Transverse colon (tissue), 4 donors: ENCODE measurements around the gene JPH2. TPM values are rescaled to one million over a fixed set of nuclear protein-coding genes. Genes with fewer than 3 reads are reported as not detected.

Source experiments
- DNase-seq: peaks from one replicate; pipeline ENCODE4 v3.0.0-alpha.2; 2019
- H3K27ac ChIP-seq, 4 donors: fragments of 200-600 bp; sonication (generic); 2 replicates each; pipeline ENCODE4 v1.5.1; 2016 to 2018; ENCODE audit warnings: inconsistent platforms in 4 of 4
- H3K27me3 ChIP-seq: fragments of 200-600 bp; sonication (generic); 2 replicates; pipeline ENCODE4 v1.5.1; 2017; ENCODE audit warnings: inconsistent platforms
- H3K36me3 ChIP-seq, 4 donors: fragments of 200-600 bp; sonication (generic); 2 replicates each; pipeline ENCODE4 v1.5.1; 2017 to 2019; ENCODE audit warnings: inconsistent platforms in 4 of 4
- H3K4me1 ChIP-seq, 4 donors: fragments of 200-600 bp; sonication (generic); 2 replicates each; pipeline ENCODE4 v1.5.1; 2017 to 2020; ENCODE audit warnings: inconsistent platforms in 4 of 4
- H3K4me3 ChIP-seq, 4 donors: fragments of 200-600 bp; sonication (generic); 1 replicate in 1 of 4; 2 replicates in 3 of 4; pipeline versions ENCODE4 v1.5.1 to v1.6.1; 2017 to 2019; ENCODE audit warnings: inconsistent platforms in 4 of 4
- H3K9me3 ChIP-seq, 2 donors: fragments of 200-600 bp; sonication (generic); 2 replicates each; pipeline ENCODE4 v1.5.1; 2017 to 2019; ENCODE audit warnings: inconsistent platforms in 2 of 2
- EP300 ChIP-seq: sonication (generic); formaldehyde crosslinking; IDR thresholded peaks from one replicate; pipeline ENCODE4 v1.6.1; 2017; ENCODE audit warnings: antibody characterized with exemption, low read depth
- POLR2A ChIP-seq: fragments of 450-650 bp; IDR thresholded peaks from one replicate; pipeline ENCODE4 v1.6.1; 2016; ENCODE audit warnings: antibody characterized with exemption, mild to moderate bottlenecking, moderate library complexity
- POLR2AphosphoS5 ChIP-seq, 3 donors: sonication (generic); formaldehyde crosslinking; IDR thresholded peaks; one replicate each; pipeline ENCODE4 v1.6.1; 2016; ENCODE audit warnings: antibody characterized with exemption in 3 of 3
- WGBS, 2 donors: methylation state at CpG; one replicate each; pipeline ENCODE4 v1.1.5; 2018; ENCODE audit warnings: low coverage in 1 of 2; 5-methylcytosine and 5-hydroxymethylcytosine counted together
- in situ Hi-C, 4 donors: fragments of 200-750 bp; cut with MboI; loops; one replicate each; pipeline versions ENCODE4 v1.15.0 to v1.15.1; 2017; ENCODE audit warnings: low sequenced_read_pairs in 3 of 4, low pct_ligation_motif_present in 1 of 4, low pct_unique_long_range_greater_than_20kb in 1 of 4
- intact Hi-C: fragments of 100-400 bp; cut with DNase I; formaldehyde crosslinking; loops from one replicate; pipeline ENCODE4 v1.15.1; 2023; ENCODE audit warnings: low total_unique reads
- total RNA-seq, 4 donors: library from RNA; depleted of rRNA; stranded (reverse); fragments of >200 nt; gene quantifications; one replicate each; pipeline ENCODE4 v1.1.0, GENCODE V29; 2016
- TF ChIP-seq, protein P1 (sequence below), 5 experiments: fragments of 200-600 bp in 3 of 5; fragments of 450-650 bp in 2 of 5; sonication (generic) in 3 of 5; IDR thresholded peaks; 1 replicate in 2 of 5; 2 replicates in 3 of 5; pipeline ENCODE4 v1.5.1; 2016 to 2017; ENCODE audit warnings: antibody characterized with exemption in 5 of 5, inconsistent platforms in 3 of 5, mild to moderate bottlenecking in 2 of 5, moderate library complexity in 1 of 5

JPH2 gene
- total RNA-seq, 4 donors from 2014 or later: 9.8 to 216 (median 18.3) TPM

DNA sequence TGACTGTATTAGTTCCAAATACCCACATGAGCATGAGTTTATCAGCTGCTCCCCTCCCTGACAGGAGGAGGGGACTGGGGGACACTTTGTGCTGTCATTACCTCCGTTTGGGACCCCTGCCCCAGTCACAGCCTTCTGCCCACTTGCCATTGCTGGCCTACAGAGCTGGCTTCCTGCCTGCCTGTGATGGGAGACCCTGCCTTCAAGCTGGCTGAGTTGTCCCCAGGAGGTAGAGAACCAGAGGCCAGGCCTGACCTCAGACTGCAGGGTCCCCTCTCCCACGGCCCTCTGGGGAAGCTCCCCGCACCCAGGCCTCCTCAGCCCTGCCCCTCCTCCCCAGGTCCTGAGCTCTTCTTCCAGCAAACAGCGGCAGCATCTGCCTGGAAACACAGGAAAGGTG, 105.5 kb downstream of the JPH2 start:
- intact Hi-C loops (no loop called here), in situ Hi-C loops (loop anchor here (5.0 to 25.0 kb wide), 7 partner anchors 329 to 644 kb away; partner anchors contain the start of gene SRSF6 (in 1 of the 4))
- WGBS, 2 donors: 69% methylated on average over 4 of the region's 4 CpGs; no CpG with 5 or more reads in 1 of the 2 donors
- TF ChIP-seq POLR2AphosphoS5 (IDR thresholded peaks at IDR 0.05): no peak
- TF ChIP-seq, protein P1, sequence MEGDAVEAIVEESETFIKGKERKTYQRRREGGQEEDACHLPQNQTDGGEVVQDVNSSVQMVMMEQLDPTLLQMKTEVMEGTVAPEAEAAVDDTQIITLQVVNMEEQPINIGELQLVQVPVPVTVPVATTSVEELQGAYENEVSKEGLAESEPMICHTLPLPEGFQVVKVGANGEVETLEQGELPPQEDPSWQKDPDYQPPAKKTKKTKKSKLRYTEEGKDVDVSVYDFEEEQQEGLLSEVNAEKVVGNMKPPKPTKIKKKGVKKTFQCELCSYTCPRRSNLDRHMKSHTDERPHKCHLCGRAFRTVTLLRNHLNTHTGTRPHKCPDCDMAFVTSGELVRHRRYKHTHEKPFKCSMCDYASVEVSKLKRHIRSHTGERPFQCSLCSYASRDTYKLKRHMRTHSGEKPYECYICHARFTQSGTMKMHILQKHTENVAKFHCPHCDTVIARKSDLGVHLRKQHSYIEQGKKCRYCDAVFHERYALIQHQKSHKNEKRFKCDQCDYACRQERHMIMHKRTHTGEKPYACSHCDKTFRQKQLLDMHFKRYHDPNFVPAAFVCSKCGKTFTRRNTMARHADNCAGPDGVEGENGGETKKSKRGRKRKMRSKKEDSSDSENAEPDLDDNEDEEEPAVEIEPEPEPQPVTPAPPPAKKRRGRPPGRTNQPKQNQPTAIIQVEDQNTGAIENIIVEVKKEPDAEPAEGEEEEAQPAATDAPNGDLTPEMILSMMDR (IDR thresholded peaks at IDR 0.05): no peak
- TF ChIP-seq POLR2A: no peak
- no peak for TF ChIP-seq EP300
- H3K27ac ChIP-seq: no peak overlapping the region
- no peak overlapping the region for H3K4me3 ChIP-seq
- no peaks in the 10 kb centered on the region for H3K4me1 ChIP-seq
- no peaks in the 10 kb centered on the region for H3K36me3 ChIP-seq
- no peaks in the 10 kb centered on the region for H3K9me3 ChIP-seq
- H3K27me3 ChIP-seq: no peaks in the 10 kb centered on the region
- no peak for DNase-seq

GRCh38 chr20:44080646-44081267, 106.2 kb downstream of the JPH2 start:
- peak; percentile 83 for DNase-seq
- no peak overlapping the region for H3K27ac ChIP-seq
- TF ChIP-seq, protein P1 (IDR thresholded peaks at IDR 0.05): peak; percentile 98 to 99 (median 99)
- TF ChIP-seq POLR2A (no peak), POLR2AphosphoS5 (IDR thresholded peaks at IDR 0.05) (no peak)
- no peak overlapping the region for H3K4me3 ChIP-seq
- in situ Hi-C loops (loop anchor here (5.0 to 25.0 kb wide), 7 partner anchors 328 to 643 kb away; partner anchors contain the start of gene SRSF6 (in 1 of the 4)), intact Hi-C loops (loop anchor here (1.0 kb wide), 1 partner anchor 329 kb away; no protein-coding TSS in a partner anchor)
- no peaks in the 10 kb centered on the region for H3K36me3 ChIP-seq
- H3K27me3 ChIP-seq: no peaks in the 10 kb centered on the region
- no peaks in the 10 kb centered on the region for H3K9me3 ChIP-seq
- WGBS, 2 donors: 9 to 32% methylated on average over 4 to 8 of the region's 8 CpGs
- H3K4me1 ChIP-seq: no peaks in the 10 kb centered on the region

DNA sequence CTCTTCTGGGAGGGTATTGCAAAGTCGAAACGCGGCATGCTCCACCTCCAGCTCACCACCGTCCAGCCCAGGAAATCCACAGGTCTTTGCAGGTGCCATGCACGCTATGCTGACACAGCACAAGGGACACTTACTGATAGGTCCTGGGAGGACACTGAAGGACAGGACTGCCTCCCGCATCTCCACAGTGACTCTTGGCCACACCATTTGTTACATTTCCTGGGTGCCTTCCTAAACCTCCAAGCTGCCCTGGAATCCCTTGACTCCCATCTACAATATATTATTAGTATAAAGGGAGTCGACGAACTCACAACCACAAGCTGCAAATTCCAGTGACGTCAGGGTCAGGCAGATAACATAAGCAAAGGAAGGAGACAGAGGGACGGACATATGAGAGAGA, 106.9 kb downstream of the JPH2 start:
- 60 to 65% methylated on average over 2 to 10 of the region's 10 CpGs for WGBS, 2 donors

DNA sequence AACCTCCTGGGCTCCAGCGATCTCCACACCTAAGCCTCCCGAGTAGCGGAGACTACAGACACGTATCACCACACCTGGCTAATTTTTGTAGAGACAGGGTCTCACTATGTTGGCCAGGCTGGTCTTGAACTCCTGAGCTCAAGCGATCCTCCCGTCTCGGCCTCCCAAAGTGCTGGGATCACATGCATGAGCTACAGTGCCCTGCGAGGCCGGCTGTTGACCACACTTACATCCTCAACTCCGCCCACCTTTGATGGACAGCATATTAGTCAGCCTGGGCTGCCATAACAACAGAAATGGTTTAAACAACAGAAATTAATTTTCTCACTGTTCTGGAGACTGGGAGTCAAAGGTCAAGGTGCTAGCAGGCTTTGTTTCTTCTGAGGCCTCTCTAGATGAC, 107.7 kb downstream of the JPH2 start:
- 89% methylated on average over 10 of the region's 10 CpGs; no CpG with 5 or more reads in 1 of the 2 donors for WGBS, 2 donors
- no peak for DNase-seq
- intact Hi-C loops (loop anchor here (10.0 kb wide), 1 partner anchor 94 kb away; no protein-coding TSS in a partner anchor), in situ Hi-C loops (loop anchor here in 3 of 4 donors (5.0 to 25.0 kb wide), 4 partner anchors 327 to 642 kb away; partner anchors contain the start of gene SRSF6 (in 1 of the 3))
- no peaks in the 10 kb centered on the region for H3K9me3 ChIP-seq
- no peaks in the 10 kb centered on the region for H3K27me3 ChIP-seq
- no peak overlapping the region for H3K4me3 ChIP-seq
- no peak overlapping the region for H3K27ac ChIP-seq
- TF ChIP-seq POLR2A (no peak), POLR2AphosphoS5 (IDR thresholded peaks at IDR 0.05) (no peak), EP300 (no peak)
- TF ChIP-seq, protein P1 (IDR thresholded peaks at IDR 0.05): no peak
- no peaks in the 10 kb centered on the region for H3K36me3 ChIP-seq
- no peaks in the 10 kb centered on the region for H3K4me1 ChIP-seq

More for the DNA sequence above, 106.9 kb downstream of the JPH2 start:
- intact Hi-C loops: loop anchor here (1.0 kb wide), 1 partner anchor 329 kb away; no protein-coding TSS in a partner anchor
- TF ChIP-seq EP300: no peak
- TF ChIP-seq, protein P1 (IDR thresholded peaks at IDR 0.05): no peak
- no peak for TF ChIP-seq POLR2AphosphoS5 (IDR thresholded peaks at IDR 0.05)
- no peak for TF ChIP-seq POLR2A
- no peak for DNase-seq
- Histone ChIP-seq H3K4me1 (no peaks in the 10 kb centered on the region), H3K9me3 (no peaks in the 10 kb centered on the region), H3K36me3 (no peaks in the 10 kb centered on the region), H3K27me3 (no peaks in the 10 kb centered on the region), H3K27ac (no peak overlapping the region), H3K4me3 (no peak overlapping the region)
- in situ Hi-C loops: loop anchor here (5.0 to 25.0 kb wide), 7 partner anchors 328 to 643 kb away; partner anchors contain the start of gene SRSF6 (in 1 of the 4)
